PC-9 (cell line): ENCODE results near the gene COL8A2. TPM values are rescaled to one million over a fixed set of nuclear protein-coding genes. Genes with fewer than 3 reads are reported as not detected.
A peak's percentile ranks its signal among the peaks of the same experiment; 100 is the strongest.

Source experiments
- BruUV-seq: library from RNA; stranded (reverse); fragments of 400-500 nt; replicated peaks from 2 replicates; lab custom pipeline; 2021; lab: Mats Ljungman, UMichigan
- CTCF ChIA-PET: fragments of 300-600 bp; sonication (Branson Sonifier 250); formaldehyde crosslinking; loops from one replicate; lab custom pipeline; 2022; ENCODE audit warnings: antibody characterized with exemption; lab: Charles Lee
- POLR2A ChIA-PET: fragments of 300-600 bp; sonication (Branson Sonifier 250); formaldehyde crosslinking; loops from one replicate; lab custom pipeline; 2022; ENCODE audit warnings: antibody characterized with exemption; ENCODE audit not compliant: unreplicated experiment; lab: Charles Lee
- DNase-seq, 2 experiments: peaks; one replicate each; pipeline versions ENCODE4 v3.0.0 to v3.0.0-alpha.2; 2015 to 2022; ENCODE audit warnings: mixed read lengths in 1 of 2
- H2AFZ ChIP-seq: fragments of 200-600 bp; sonication (generic); 2 replicates; pipeline ENCODE4 v1.8.1; 2017; ENCODE audit warnings: antibody characterized with exemption
- H3F3A ChIP-seq: fragments of 200-600 bp; sonication (generic); 2 replicates; pipeline ENCODE4 v1.8.1; 2017; ENCODE audit warnings: antibody characterized with exemption, mild to moderate bottlenecking, low read depth; ENCODE audit not compliant: insufficient read depth
- H3K27ac ChIP-seq: fragments of 200-600 bp; sonication (generic); 2 replicates; pipeline ENCODE4 v1.6.1; 2016; ENCODE audit warnings: mixed run types
- H3K27me3 ChIP-seq: fragments of 200-600 bp; sonication (generic); 2 replicates; pipeline ENCODE4 v1.6.1; 2016; ENCODE audit warnings: low read depth, mixed run types; ENCODE audit not compliant: insufficient read depth
- H3K36me3 ChIP-seq: fragments of 200-600 bp; sonication (generic); 2 replicates; pipeline ENCODE4 v1.6.1; 2016; ENCODE audit warnings: low read depth, mixed run types
- H3K4me1 ChIP-seq: fragments of 200-600 bp; sonication (generic); replicated peaks from 2 replicates; pipeline ENCODE4 v1.6.1; 2016; ENCODE audit warnings: mixed run types; ENCODE audit not compliant: insufficient read depth
- H3K4me2 ChIP-seq: fragments of 200-600 bp; sonication (generic); 2 replicates; pipeline ENCODE4 v1.6.1; 2017; ENCODE audit warnings: mixed run types
- H3K4me3 ChIP-seq: fragments of 200-600 bp; sonication (generic); 2 replicates; pipeline ENCODE4 v1.6.1; 2016; ENCODE audit warnings: mixed run types
- H3K79me2 ChIP-seq: fragments of 200-600 bp; sonication (generic); 2 replicates; pipeline ENCODE4 v1.6.1; 2017; ENCODE audit warnings: low read depth, mixed run types
- H3K9me2 ChIP-seq: fragments of 200-600 bp; sonication (generic); 2 replicates; pipeline ENCODE4 v1.8.1; 2017; ENCODE audit warnings: mild to moderate bottlenecking; ENCODE audit not compliant: insufficient read depth
- H3K9me3 ChIP-seq: fragments of 200-600 bp; sonication (generic); 2 replicates; pipeline ENCODE4 v1.8.1; 2016; ENCODE audit warnings: low read depth; ENCODE audit not compliant: insufficient read depth
- H4K20me1 ChIP-seq: fragments of 200-600 bp; sonication (generic); 2 replicates; pipeline ENCODE4 v1.8.1; 2017; ENCODE audit not compliant: insufficient read depth
- EZH2 ChIP-seq: fragments of 200-600 bp; sonication (generic); IDR thresholded peaks from 2 replicates; pipeline ENCODE4 v1.8.0; 2017; ENCODE audit warnings: antibody characterized with exemption, low read depth
- intact Hi-C: fragments of 100-400 bp; cut with micrococcal nuclease; formaldehyde crosslinking; loops from one replicate; pipeline ENCODE4 v1.10.0; 2022; ENCODE audit not compliant: unreplicated experiment
- total RNA-seq: library from RNA; stranded (reverse); gene quantifications from 2 replicates; pipeline ENCODE4 v1.2.3, GENCODE V29; 2021
- TF ChIP-seq, protein P1 (sequence below): fragments of 200-600 bp; sonication (generic); conservative IDR thresholded peaks from 2 replicates; pipeline ENCODE4 v1.6.1; 2017; ENCODE audit warnings: mixed run types, antibody characterized with exemption, mild to moderate bottlenecking, moderate library complexity

The COL8A2 gene
- total RNA-seq, 1 experiment from 2014 or later: 0.20 TPM

DNA sequence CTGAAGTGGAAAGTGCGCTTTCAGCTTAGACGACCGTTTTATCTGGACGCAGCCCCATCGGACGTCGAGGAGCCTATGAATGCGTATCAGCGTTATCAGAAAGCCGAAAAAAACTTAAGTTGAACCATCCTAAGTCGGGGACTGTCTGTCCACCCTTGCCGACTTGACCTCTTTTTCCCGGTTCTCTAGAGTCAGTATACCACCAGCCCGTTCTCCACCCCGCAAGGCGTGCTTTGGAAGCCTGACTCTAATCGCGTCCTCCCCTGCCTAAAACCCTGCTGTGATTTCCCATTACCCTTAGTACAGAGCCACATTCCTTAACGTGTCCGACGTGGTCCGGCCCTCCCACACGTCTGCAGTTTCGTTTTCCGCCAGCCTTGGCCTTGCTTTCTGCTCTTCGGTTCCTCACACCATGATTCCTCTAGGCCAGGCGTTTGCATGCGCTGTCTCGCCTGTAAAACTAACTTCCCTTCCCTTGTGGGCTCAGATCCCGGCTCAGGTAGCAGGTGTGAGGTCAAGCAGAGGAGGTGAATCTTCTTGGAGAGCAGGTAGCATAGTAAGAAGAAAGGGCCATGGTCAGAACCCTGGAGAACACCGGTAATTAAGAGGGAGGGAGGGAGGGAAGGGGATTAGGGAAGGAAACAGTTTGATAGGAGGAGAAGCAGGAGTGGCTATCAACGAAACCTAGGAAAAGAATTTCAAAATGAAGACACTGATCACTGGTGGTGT lies 35.5 kb downstream of the COL8A2 start:
- peak overlapping the region; percentile 90 for H3K4me2 ChIP-seq
- no peaks in the 10 kb centered on the region for H3K27me3 ChIP-seq
- peaks cover 16% of the 10 kb centered on the region for H4K20me1 ChIP-seq
- H3K79me2 ChIP-seq: peaks cover 27% of the 10 kb centered on the region
- H3K4me1 ChIP-seq: peaks cover 6% of the 10 kb centered on the region
- BruUV-seq: TSS peak; percentile 85
- POLR2A ChIA-PET: no interaction called here
- H3K9me3 ChIP-seq: no peaks in the 10 kb centered on the region
- peak overlapping the region; percentile 87 for H2AFZ ChIP-seq
- intact Hi-C loops: no loop called here
- H3K9me2 ChIP-seq: no peaks in the 10 kb centered on the region
- DNase-seq: peak; percentile 51 to 59
- peak overlapping the region; percentile 57 for H3K27ac ChIP-seq
- peak overlapping the region; percentile 97 for H3K4me3 ChIP-seq
- no peak for TF ChIP-seq EZH2
- TF ChIP-seq, protein P1, sequence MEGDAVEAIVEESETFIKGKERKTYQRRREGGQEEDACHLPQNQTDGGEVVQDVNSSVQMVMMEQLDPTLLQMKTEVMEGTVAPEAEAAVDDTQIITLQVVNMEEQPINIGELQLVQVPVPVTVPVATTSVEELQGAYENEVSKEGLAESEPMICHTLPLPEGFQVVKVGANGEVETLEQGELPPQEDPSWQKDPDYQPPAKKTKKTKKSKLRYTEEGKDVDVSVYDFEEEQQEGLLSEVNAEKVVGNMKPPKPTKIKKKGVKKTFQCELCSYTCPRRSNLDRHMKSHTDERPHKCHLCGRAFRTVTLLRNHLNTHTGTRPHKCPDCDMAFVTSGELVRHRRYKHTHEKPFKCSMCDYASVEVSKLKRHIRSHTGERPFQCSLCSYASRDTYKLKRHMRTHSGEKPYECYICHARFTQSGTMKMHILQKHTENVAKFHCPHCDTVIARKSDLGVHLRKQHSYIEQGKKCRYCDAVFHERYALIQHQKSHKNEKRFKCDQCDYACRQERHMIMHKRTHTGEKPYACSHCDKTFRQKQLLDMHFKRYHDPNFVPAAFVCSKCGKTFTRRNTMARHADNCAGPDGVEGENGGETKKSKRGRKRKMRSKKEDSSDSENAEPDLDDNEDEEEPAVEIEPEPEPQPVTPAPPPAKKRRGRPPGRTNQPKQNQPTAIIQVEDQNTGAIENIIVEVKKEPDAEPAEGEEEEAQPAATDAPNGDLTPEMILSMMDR: no peak
- H3F3A ChIP-seq: peaks cover 8% of the 10 kb centered on the region; the same call in 1 of the 2 replicates
- H3K36me3 ChIP-seq: peaks cover 23% of the 10 kb centered on the region
- CTCF ChIA-PET: no interaction called here

DNA sequence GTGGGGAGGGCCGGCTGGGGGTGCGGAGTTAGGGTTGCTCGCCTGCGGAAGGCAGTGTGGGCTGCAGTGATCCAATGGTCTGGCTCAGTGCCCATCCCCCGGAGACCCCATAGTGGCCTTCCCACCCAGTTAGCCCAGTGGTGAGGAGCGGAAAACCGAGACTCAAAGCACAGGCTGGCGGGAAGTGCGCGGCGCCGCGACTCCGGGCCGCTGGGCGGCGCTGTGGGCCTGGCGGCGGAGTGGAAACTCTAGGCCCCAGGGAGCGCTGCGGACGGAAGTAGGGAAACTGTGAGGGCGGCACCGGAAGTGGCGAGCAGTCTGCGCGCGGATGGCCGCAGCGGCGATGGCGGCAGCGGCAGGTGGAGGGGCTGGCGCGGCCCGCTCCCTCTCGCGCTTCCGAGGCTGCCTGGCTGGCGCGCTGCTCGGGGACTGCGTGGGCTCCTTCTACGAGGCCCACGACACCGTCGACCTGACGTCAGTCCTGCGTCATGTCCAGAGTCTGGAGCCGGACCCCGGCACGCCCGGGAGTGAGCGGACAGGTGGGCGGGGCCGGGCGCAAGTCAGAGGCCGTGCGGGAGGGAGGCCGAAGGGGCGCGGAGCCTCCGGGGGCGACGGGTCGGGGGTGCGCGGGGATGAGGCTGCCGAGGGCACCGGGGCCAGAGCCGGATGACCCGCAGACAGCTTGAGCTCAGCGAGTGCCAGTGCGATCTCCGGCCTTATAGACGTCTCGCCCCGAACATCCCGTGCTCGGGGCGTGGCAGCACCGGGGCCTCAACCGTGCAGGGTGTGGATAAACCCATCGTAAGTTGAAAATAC lies 36.2 kb downstream of the COL8A2 start, which contains the start of gene ADPRS:
Gene ADPRS, plus strand, starts transcription at position 316 of the 816 bp plus-strand sequence. Its CDS starts 13 bp downstream, at position 329.
- no peaks in the 10 kb centered on the region for H3K9me2 ChIP-seq
- peaks cover 16% of the 10 kb centered on the region; the same call in 1 of the 2 replicates for H3K36me3 ChIP-seq
- no peaks in the 10 kb centered on the region for H3K27me3 ChIP-seq
- peaks cover 6% of the 10 kb centered on the region for H3K4me1 ChIP-seq
- intact Hi-C loops: loop anchor here (1.0 kb wide), 2 partner anchors 157 to 205 kb away; partner anchors contain the start of genes AGO1 and AGO3
- DNase-seq: peak; percentile 74 to 89
- TF ChIP-seq, protein P1: peak; percentile 93
- no peak for TF ChIP-seq EZH2
- ChIA-PET POLR2A (no interaction called here), CTCF (no interaction called here)
- peaks cover 9% of the 10 kb centered on the region for H4K20me1 ChIP-seq
- peaks cover 6% of the 10 kb centered on the region; the same call in 1 of the 2 replicates for H3F3A ChIP-seq
- H2AFZ ChIP-seq: peak within 1 kb of the TSS; percentile 87
- H3K4me3 ChIP-seq: peak within 1 kb of the TSS; percentile 97
- H3K9me3 ChIP-seq: no peaks in the 10 kb centered on the region
- H3K4me2 ChIP-seq: peak within 1 kb of the TSS; percentile 90
- peaks cover 27% of the 10 kb centered on the region for H3K79me2 ChIP-seq
- peak within 1 kb of the TSS; percentile 57 for H3K27ac ChIP-seq
- no TSS peak for BruUV-seq

DNA sequence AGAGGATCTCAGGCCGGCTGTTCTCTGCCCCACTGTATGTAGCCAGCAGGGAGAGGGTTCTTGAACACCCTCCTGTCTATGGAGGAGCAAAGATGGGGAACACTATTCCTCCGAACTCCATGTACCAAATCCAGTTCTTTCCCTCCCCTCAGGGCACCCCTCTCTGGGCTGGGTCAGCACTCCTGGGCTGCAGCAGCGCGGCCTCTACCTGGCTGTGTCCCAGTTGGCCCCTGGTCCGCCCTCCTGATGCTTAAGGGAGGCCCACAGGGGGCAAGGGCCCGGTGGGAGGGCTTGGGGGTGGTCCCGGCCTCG lies 36.8 kb downstream of the COL8A2 start:
- TF ChIP-seq, protein P1: no peak
- no peak for TF ChIP-seq EZH2
- CTCF ChIA-PET: no interaction called here

More for the DNA sequence above, 36.8 kb downstream of the COL8A2 start:
- H2AFZ ChIP-seq: peak overlapping the region; percentile 87; the same call in 1 of the 2 replicates
- peak overlapping the region; percentile 97; the same call in 1 of the 2 replicates for H3K4me3 ChIP-seq
- H3K79me2 ChIP-seq: peaks cover 27% of the 10 kb centered on the region
- intact Hi-C loops: loop anchor here (1.0 kb wide), 2 partner anchors 157 to 205 kb away; partner anchors contain the start of genes AGO1 and AGO3
- H3K4me1 ChIP-seq: peaks cover 6% of the 10 kb centered on the region
- no peaks in the 10 kb centered on the region for H3K27me3 ChIP-seq
- H3K27ac ChIP-seq: no peak overlapping the region
- H4K20me1 ChIP-seq: peaks cover 9% of the 10 kb centered on the region; the same call in 1 of the 2 replicates
- H3K36me3 ChIP-seq: peaks cover 11% of the 10 kb centered on the region; the same call in 1 of the 2 replicates
- H3K4me2 ChIP-seq: peak overlapping the region; percentile 83
- H3K9me3 ChIP-seq: no peaks in the 10 kb centered on the region
- H3F3A ChIP-seq: peaks cover 6% of the 10 kb centered on the region; the same call in 1 of the 2 replicates
- no peaks in the 10 kb centered on the region for H3K9me2 ChIP-seq
- POLR2A ChIA-PET: no interaction called here
- BruUV-seq: no TSS peak
- no peak for DNase-seq
